AG09319 (cell line): ENCODE results near the gene EFEMP2.
A peak's percentile ranks its signal among the peaks of the same experiment; 100 is the strongest.

Experiments used
- DNase-seq: peaks from one replicate; pipeline ENCODE4 v3.0.0-alpha.2; 2010; ENCODE audit warnings: low read depth; ENCODE audit errors: extremely low read depth
- TF ChIP-seq, protein P1 (sequence below): IDR thresholded peaks from 2 replicates; pipeline ENCODE4 v1.5.1; 2011; ENCODE audit warnings: low read depth, mild to moderate bottlenecking, inconsistent platforms, low read length, moderate library complexity

EFEMP2 gene

DNA sequence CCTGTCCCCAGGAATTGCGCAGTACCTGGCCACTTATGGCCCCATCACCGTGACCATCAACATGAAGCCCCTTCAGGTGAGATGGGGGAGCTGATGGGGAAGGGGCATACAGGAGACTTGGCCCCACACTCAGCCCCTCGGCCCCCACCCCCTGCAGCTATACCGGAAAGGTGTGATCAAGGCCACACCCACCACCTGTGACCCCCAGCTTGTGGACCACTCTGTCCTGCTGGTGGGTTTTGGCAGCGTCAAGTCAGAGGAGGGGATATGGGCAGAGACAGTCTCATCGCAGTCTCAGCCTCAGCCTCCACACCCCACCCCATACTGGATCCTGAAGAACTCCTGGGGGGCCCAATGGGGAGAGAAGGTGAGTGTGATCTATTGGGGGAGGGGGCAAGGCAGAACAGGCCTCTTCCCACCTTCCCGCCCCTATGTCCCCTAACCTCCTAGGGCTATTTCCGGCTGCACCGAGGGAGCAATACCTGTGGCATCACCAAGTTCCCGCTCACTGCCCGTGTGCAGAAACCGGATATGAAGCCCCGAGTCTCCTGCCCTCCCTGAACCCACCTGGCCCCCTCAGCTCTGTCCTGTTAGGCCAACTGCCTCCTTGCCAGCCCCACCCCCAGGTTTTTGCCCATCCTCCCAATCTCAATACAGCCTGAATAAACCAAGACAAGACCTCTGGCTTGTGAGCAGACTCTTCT lies 10.6 kb upstream of the EFEMP2 start:
- TF ChIP-seq, protein P1, sequence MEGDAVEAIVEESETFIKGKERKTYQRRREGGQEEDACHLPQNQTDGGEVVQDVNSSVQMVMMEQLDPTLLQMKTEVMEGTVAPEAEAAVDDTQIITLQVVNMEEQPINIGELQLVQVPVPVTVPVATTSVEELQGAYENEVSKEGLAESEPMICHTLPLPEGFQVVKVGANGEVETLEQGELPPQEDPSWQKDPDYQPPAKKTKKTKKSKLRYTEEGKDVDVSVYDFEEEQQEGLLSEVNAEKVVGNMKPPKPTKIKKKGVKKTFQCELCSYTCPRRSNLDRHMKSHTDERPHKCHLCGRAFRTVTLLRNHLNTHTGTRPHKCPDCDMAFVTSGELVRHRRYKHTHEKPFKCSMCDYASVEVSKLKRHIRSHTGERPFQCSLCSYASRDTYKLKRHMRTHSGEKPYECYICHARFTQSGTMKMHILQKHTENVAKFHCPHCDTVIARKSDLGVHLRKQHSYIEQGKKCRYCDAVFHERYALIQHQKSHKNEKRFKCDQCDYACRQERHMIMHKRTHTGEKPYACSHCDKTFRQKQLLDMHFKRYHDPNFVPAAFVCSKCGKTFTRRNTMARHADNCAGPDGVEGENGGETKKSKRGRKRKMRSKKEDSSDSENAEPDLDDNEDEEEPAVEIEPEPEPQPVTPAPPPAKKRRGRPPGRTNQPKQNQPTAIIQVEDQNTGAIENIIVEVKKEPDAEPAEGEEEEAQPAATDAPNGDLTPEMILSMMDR: no peak

DNA sequence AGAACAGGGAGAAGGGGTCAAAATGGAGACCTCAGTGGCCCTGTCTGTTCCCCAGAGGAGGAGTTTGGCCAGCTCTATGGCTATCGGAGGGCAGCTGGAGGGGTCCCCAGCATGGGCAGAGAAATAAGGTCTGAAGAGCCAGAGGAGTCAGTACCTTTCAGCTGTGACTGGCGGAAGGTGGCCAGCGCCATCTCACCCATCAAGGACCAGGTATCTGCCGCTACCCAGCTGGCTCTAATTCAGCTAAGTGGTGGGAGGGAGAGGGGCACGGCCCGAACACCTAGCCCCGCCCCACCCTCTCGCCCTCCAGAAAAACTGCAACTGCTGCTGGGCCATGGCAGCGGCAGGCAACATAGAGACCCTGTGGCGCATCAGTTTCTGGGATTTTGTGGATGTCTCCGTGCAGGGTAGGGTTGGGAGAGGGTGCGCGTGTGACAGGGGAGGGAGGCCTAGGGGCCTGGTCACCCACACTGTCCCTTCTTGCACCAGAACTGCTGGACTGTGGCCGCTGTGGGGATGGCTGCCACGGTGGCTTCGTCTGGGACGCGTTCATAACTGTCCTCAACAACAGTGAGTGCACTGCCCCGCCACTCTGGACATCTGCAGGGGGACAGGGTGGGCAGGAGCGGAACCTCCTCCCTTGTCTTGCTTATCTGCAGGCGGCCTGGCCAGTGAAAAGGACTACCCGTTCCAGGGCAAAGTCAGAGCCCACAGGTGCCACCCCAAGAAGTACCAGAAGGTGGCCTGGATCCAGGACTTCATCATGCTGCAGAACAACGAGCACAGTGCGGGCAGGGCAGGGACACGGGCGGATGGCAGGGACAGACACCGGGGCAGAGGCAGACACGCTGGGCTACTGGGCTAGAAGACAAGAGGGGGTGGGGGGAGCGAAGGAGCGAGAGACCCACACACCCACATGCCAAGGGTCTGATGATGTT lies 9.8 kb upstream of the EFEMP2 start:
- TF ChIP-seq, protein P1: no peak
- DNase-seq: no peak

More for the DNA sequence above, 10.6 kb upstream of the EFEMP2 start:
- DNase-seq: no peak

DNA sequence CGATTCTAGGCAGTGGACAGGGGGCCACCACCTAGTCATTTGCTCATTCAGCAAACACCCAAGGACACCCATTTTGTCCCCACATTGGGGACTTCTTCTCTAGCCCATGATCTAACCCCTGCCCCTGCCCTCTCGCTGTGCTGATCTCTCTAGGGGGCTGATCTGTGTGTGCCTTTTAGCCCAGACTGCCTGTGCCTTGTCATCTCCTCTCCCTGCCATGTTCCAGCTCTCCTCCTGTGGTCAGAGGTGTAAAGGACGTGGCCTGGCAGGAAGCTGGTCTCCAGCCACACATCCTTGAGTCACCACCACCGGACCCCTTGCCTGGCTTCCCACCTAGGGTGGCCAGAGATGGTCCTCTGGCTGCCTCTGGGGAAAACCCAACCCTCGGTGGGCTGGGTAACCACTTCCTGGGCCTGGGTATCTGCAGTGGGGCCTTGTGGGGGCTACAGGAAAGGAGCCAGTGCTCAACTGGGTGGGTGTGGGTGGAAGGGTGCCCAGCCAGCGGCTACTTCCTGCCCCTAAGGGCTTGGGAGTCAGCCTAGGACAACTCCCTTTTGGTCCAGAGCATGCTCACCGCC lies 8.3 kb upstream of the EFEMP2 start:
- TF ChIP-seq, protein P1: no peak
- DNase-seq: no peak

DNA sequence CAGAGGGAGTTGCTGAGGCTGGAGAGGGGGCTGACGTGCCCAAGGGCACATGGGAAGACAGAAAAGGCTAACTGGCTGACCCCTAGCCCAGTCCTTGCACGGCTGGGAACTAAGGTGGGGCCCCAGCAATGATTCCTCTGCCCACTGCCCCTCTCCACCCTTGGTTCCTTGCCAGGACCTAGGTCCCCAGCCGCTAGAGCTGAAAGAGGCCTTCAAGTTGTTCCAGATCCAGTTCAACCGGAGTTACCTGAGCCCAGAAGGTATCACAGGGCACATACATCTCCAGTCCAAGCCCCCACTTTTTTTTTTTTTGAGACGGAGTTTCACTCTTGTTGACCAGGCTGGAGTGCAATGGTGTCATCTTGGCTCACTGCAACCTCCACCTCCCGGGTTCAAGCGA lies 7.4 kb upstream of the EFEMP2 start:
- DNase-seq: no peak
- TF ChIP-seq, protein P1: no peak

DNA sequence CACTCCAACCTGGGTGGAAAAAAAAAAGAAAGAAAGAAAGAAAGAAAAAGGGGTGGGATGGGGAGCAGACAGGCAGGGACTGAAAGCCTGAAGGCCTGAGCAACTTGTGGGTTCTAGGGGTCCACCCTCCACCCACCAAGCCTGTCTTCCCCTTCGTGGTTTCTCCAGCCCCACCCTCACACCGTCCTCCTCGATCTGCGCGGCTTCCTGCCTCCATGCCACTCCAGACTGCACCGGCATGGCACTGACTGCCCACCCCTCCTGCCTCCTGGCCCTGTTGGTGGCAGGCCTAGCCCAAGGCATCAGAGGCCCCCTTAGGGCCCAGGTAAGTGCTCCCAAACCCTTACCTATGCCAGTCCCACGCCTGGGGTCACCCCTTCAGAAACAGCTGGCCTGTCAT lies 7.0 kb upstream of the EFEMP2 start, which contains the start of gene CTSW:
CTSW (plus strand) TSS at position 221 of the 400 bp plus-strand sequence; CDS start at position 239, 18 bp downstream.
- TF ChIP-seq, protein P1: no peak
- DNase-seq: no peak

DNA sequence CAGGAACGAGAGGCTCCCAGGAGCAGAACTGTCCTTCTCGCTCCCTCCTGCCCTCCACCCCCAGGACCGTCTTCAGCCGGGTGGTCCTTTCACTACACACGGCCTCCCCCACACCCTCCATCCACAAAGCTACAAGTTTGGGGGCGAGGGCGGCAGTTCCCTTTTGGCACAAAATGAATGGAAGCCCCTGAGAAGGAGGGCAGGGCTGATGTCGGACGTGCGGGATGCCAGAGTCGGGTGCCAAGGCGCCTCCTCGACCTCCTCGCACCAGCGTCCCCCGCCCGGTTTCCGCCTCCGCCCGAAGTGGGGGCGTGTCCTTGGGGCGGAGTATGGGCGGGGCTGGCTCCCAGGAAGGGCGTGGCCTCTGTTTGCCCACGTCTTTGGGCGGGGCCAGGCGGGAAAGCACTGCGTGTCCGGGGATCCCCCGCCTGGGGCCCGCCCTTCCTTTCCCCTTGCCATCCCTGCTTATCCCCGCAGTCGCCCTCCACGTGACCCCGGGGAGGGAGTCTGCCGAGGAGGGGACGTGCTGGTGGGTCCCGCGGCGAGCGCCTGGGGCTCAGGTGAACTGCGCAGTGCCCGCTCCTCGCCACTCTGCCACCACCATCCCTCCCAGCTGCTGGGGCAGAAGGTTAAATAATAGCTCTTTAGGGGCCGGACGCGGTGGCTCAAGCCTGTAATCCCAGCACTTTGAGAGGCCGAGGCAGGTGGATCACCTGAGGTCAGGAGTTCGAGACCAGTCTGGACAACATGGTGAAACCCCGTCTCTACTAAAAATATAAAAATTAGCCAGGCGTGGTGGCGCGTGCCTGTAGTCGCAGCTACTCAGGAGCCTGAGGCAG lies 937 bp upstream of the EFEMP2 start:
- TF ChIP-seq, protein P1: no peak
- DNase-seq: peak; percentile 83
